ENCODE measurements around the gene SERAC1.
"Not testable (repeated sequence)": the region's sequence is repeated elsewhere in the genome, so short reads cannot be mapped to it uniquely, and the experiment has no call there.

Gene SERAC1

DNA sequence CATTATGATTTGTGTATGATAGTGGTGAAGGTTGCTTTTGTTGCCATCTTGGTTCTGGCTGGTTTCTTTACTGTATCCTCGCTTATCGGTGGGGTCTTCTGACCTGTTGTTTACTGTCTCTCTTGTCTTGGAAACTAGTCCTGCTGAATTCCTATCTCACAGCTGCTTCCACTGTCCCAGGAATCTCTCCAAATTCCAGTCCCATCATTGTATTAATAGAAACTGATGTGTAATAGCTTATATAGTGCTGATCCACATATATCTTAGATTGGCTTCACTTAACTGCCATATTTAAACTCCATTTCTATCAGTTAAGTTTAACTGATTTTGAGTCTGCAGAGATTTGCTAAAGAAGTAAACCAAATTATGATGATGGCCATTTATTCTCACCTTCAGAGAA lies 6.0 kb upstream of the SERAC1 start:
- no peak for DNase-seq

DNA sequence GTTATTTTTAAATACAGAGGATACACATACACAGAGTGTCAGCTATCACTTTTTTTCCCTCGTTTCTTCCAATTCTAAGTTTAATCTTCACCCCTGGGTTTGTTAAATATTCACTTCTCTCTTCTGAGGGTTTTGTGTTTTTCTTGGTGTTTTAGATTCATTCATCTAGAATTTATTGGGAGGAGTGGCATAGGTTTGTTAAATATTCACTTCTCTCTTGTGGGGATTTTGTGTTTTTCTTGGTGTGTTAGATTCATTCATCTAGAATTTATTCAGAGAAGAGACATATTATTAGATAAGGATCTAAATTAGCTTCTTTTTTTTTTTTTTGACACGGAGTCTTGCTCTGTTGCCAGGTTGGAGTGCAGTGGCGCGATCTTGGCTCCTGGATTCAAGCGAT lies 3.9 kb upstream of the SERAC1 start:
- DNase-seq = no peak

DNA sequence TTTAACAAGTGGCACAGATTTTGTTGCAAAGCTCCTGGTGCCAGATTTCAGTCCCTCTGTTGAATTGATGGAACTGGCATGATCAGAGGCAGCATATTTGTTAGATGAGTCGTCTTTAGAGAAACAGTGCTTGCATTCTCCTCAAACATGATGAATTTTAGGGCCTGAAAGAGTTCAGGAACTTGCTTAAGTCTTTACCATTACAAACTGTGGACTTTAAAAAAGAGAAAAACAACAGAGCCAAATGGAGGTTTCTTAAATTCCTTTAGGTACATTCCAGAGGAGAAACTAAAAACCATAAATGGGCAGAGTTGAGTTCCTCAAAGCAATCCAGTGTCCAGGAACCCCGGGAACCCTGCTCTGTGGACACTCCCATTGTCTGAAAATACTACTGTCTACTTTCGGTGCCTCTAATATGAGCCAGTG lies 2.6 kb upstream of the SERAC1 start:
- no peak for DNase-seq

DNA sequence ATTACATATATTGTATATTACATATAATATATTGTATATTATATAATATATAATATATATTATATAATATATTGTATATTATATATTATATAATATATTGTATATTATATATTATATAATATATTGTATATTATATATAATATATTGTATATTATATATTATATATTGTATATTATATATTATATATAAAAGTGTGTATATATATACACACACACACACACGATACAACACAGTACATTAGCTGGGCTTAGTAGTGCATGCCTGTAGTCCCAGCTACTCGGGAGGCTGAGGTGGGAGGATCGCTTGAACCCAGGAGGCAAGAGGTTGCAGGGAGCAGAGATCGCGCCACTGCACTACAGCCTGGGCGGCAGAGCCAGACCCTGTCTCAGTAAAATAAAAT lies 1.6 kb upstream of the SERAC1 start:
- not testable (repeated sequence) for DNase-seq

DNA sequence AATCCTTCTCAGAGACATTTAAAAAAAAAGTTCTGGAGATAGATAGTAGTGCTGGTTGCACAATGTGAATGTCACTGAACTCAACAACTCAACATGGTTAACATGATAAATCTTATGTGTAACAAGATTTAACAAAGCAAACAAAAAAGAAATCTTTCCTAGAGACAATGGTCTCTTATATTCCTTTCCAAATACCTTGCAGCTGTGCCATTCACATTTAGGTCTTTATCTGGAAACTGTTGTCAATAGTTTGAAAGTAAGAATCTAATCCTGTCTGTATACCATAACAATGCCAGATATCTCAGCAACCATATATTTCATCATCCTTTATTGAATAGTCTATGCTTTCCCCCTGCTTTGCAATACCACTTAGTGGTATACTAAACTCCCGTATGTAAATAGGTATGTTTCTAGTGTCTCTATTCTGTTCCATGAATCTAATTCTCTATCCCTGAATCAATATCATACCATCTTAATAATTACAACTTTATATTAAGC lies 2.1 kb downstream of the SERAC1 start:
- DNase-seq = no peak

DNA sequence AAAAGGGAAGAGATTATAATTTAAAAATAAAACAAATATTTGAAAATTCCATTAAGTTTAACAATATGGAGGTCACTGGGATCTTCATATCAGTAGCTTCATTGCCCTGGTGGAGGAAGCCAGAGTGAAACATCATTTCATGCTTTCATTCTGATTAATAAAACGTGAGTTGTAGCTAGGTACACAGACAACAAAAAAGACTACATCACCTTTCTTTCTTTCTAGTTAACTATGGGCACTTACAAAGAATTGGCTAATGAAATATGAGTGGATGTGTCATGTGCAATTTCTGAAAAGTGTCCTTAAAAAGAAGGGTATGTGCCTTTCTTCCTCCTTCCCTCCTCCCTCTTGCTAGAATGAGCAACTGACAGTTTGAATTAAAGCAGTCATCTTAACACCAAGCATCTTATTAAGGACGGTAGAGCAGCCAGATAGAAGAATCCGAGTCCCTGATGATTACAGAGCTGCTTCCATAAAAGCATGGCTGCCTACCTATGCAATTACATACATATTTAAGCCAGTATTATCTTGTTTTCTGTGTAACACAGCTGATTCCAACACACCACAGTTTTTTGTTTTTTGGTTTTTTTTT lies 3.4 kb downstream of the SERAC1 start:
- no peak for DNase-seq

DNA sequence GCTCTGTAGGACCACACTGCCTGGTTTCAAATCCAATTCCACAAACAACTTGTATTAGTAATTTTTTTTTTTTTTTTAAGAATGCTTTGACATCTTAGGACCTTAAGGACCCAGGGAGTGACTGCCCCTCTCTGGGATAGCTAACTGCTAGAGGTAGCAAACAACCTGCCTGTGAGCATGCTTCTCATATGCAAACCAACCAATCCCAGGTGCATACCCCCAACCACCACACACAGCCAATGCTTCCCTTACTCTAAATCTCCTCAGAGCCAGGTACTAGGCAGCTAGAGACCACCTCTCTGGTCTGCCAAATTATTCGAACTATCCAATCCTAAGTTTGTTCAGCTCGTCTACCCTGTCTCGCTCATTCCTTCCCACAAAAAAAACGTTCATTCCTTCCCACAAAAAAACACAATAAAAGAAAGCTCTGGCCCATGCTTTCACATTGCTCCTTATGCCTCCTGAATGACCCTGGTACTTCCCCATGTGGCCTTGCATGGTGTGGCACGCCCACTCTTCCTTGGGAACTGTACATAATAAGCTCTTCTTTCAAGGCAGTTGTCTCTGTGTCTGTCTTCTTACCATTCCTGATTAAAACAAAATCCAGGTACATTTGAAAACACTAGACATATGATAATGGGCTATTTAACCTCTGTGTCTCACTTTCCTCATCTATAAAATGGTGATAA lies 6.4 kb downstream of the SERAC1 start:
- DNase-seq = no peak

DNA sequence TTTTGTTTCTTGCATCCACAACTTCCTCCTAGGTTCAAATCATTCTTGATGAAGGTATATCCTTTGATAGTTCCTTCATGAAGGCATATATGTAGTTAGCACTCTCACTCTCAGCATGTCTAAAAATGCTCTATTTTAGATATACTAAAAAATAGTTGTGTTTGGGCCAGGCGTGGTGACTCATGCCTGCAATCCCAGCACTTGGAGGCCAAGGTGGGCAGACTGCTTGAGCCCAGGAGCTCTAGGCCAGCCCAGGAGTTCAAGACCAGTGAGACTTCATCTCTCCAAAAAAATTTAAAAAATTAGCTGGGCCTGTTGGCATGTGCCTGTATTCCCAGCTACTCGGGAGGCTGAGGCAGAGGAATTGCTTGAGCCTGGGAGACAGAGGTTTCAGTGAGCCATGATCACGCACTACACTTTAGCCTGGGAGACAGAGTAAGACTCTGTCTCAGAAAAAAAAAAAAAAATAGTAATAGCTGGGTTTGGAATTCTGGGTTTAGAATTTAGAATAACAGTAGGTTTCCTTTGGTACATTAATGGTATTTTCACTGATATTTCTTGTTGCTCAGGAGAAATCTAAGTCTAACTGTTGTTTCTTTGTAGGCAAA lies 7.0 kb downstream of the SERAC1 start:
- DNase-seq = no peak

DNA sequence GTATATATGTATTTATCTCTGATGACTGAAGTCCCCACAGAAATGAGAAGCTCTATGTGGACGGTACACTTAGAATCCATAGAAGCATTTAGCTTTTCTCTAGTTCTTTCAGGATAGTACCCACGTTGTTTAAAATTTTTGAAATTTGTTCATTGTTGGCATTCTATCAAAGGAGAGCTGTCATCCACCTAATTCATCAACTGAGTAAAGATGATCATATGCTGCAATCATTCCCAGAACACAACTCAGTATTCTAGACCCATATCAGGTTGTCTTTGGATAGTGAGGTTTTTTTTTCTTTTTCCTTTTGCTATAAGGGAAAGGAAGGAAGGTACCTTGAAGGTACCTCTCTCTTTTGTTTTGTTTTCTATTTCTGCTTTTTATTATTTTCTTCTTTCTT lies 9.3 kb downstream of the SERAC1 start:
- no peak for DNase-seq

DNA sequence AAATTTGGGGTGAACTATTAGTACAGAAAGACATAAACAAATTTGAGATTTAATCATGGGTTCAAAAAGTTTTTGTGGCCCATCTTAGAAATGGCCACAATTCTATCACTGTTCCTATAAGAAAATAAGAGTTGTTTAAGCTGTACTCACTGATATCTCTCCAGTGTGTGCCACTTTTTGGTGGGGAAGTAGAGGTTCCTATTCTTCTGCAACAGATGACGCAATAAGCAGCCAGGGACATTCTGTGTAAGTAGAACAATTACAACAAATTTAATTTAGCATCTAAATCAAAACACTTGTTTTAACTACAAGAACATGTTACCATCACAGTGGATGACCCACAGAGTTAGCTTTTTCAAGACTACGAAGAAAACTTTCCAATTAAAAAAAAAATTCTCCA lies 9.9 kb downstream of the SERAC1 start:
- DNase-seq = no peak

DNA sequence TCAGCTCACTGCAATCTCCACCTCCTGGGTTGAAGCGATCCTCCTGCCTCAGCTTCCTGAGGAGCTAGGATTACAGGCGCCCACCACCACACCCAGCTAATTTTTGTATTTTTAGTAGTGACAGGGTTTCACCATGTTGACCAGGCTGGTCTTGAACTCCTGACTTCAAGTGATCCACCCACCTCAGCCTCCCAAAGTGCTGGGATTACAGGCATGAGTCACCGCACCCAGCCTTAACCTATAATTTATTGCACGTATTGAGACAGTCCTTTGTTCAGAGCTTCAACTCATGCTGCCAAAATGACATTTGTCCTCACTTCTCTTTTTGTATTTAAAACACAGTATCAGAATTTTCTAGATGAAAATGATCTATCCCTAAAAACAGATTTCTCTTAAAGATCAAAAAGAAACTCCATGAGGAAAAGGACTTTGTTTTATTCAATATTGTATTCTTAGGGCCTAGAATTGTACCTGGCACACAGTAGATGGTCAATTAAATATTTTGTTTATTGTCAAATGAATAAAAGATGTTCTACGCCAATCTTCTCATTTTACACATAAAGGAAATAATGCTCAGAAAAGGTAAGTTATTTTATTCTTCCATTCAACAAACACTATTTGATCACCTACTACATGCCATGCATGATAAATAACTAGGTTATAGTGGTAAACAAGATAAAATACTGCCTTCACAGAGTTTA lies 10.8 kb downstream of the SERAC1 start:
- no peak for DNase-seq

DNA sequence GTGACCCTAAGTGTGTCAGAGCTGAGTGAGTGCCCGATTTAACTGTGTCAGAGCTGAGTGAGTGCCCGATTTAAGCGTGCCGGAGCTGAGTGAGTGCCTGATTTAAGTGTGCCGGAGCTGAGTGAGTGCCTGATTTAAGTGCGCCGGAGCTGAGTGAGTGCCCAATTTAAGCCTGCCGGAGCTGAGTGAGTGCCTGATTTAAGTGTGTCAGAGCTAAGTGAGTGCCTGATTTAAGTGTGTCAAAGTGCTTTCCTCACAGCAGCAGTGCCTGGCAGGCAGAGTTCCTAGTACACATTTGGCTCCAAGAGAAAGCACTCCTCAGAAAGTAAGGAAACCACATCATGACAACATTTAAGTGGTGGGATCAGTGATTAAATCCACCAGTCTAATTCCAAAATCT lies 13.2 kb downstream of the SERAC1 start:
- no peak for DNase-seq

DNA sequence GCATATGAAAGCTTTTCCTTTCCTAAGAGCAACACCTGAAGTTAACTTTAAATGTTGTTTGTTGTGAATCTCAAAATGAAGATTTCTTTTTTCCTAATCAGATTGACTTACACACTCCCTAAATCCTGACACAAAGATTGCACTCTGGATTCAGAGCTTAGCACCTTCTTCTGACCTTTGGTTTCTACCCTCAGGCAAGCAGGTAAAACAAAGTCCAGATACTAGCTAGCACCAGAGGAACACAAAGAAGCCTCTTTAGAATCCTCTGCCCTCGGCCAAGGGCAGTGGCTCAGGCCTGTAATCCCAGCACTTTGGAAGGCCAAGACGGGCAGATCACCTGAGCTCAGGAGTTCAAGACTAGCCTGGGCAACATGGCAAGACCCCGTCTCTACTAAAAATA lies 14.5 kb downstream of the SERAC1 start:
- DNase-seq = no peak

DNA sequence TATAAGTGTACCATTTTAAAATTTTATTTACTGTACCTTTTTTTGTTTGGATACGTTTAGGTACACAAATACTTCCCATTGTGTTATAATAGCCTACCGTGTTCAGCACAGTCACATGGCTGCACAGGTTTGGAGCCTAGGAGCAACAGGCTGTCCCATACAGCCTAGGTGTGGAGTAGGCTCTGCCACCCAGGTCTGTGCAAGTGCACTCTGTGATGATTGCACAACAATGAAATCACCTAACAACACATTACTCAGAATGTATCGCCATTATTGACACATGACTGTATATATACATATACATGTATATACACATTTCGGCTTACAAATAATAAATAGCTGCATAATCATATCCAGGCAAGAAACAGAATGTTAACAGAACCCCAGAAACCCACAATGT lies 15.4 kb downstream of the SERAC1 start:
- no peak for DNase-seq

DNA sequence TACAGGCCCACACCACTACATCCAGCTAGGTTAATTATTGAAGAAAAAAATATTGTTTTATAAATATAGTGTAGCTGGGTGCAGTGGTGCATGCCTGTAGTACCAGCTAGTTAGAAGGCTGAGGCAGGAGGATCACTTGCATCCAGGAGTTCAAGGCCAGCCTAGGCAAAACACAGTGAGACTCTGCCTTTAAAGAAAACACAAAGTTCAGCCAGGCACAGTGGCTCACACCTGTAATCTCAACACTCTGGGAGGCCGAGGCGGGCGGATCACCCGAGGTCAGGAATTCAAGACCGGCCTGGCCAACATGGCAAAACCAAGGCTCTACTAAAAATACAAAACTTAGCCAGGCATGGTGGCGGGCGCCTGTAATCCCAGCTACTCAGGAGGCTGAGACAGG lies 16.0 kb downstream of the SERAC1 start:
- not testable (repeated sequence) for DNase-seq

DNA sequence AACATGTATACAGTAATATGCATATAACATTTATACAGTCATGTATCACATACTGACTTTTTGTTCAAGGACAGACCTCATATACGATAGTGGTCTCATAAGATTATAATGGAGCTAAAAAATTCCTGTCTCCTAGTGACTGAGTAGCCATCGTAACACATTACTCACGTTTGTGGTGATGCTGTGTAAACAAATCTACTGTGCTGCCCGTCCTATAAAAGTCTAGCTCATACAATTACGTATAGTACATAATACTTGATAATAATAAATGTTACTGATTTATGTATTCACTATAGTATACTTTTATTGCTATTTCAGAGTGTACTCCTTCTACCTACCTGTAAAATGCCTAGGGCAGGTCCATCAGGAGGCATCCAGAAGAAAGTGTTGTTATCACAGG lies 17.4 kb downstream of the SERAC1 start:
- no peak for DNase-seq

DNA sequence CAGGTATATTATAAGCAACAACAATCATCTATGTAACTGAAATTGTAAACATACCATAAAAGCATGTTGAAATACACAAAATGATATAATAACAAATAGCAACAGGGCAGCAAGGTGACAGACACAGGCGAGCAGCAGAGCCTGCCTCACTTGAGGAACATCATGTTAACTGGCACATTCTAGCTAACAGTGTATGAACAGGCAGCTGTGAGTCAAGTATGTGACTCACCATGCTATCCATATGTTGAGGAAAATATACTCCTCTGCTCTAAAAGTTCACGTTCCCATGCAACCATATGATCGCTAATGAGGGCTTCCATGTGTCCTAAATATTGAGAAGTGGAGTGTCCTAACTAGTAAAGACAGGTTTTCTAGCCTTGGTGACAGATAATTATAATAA lies 18.4 kb downstream of the SERAC1 start:
- DNase-seq = peak; percentile 65

DNA sequence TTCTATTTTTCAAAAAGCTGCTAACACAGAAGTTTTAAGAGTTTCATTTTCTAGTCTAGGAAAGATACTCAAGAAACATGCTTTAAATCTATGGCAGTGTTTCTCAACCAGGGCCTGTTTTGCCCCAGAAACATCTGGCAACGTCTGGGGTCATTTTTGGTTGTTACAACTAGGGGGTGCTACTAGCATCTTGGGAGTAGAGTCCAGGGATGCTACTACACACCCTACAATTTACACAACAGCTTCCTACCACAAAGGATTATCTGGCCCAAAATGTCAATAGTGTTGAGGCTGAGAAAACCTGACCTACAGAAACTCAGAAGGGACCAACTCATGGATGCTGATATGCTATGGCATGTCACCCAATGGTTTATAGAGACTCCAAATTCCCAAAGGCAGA lies 24.4 kb downstream of the SERAC1 start:
- no peak for DNase-seq

DNA sequence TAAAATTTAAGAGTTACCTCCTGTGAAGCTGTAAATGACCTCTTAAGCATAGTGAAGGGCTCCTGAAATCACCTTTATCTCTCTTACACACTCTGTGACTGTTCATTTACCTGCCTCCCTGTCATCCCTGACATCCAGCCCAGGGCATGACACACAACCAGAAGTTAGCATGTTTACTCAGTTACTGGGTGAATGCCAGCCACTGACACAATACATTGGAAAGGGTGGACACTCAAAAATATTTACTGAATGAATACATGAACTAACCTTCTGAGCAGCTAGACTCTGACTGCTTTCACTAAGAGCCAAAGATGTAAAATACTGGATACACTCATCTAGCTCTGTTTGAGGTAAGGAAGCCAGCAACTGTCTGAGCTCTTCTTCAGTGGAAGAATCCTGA lies 25.3 kb downstream of the SERAC1 start:
- no peak for DNase-seq

DNA sequence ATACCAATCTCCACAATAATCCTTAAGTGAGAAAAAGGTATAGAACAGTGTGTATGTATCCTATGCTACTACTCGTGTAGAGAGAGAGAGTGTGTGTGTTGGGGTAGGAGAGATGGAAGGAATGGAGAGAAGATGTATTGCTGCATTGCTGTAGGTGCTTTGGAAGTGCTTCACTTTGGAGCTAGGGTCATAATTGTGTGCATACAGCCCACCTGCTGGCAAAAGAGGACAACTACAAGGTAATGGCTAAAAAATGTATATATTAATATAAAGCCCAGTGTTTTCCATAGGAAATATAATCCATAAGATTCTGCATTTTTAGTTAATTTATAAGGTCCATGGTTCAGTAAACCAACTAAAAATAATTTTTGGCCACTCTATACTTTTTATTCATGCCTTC lies 36.1 kb downstream of the SERAC1 start:
- peak; percentile 19 for DNase-seq

DNA sequence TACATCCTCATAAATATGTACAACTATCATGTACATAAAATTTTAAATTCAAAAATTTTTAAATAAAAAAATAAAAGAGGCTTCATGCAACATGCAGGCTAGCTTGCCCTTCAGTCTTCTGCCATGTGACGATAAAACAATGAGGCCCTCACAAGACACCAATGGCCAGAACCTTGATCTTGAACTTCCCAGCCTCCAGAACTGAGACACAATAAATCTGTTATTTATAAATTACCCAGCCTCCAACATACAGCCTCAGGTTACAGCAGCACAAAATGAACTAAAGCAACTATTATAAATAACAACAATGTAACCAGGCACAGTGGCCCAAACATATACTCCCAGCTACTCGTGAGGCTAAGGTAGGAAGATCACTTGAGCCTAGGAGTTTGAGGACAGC lies 42.8 kb downstream of the SERAC1 start:
- no peak for DNase-seq

DNA sequence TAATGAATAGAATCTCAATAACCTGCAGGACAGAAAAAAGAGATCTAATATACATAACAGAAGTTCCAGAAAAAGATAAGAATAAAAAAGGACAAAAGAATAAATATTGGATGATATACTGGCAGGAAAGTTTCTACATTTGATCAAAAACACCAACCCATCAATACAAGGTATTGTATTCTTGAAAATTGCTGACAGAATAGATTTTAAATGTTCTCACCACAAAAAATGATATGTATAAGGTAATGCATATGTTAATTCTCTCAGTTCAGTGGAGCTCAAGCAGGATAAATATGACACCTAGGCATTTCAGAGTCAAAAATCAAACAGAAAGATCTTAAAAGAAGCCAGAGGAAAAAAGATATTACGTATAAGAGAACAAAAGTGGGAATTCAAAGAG lies 43.8 kb downstream of the SERAC1 start:
- no peak for DNase-seq

DNA sequence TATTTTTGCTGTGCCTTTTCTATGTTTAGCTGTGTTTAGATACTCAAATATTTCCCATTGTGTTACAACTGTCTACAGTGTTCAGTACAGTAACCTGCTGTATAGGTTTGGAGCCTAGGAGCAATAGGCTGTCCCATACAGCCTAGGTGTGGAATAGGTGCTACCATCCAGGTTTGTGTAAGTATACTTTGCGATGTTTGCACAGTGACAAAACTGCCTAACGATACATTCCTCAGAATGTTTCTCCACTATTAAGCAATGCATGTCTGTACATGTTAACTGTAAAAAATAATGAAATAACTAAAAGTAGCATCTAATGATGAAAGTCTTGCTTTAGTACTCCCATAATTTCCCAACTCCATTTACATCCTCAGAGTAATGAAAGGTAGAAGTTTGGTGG lies 46.0 kb downstream of the SERAC1 start:
- no peak for DNase-seq

DNA sequence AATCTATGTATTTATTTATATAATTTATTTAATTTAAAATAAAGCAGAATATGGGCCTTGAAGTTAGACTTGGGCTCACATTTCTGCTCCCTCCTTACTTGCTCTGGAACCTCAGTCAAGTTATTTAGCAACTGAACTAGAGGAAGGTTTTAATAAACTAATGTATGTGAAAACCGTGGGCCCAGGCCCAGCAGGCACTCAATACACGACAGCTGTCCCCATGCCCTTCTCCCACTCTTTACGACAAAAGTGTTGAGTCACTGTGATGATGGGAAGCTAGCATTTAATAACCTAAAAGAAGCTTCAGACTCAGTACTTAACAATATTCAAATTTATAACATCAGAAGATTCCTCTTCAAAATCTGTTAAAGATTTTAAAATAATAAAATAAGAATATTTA lies 46.7 kb downstream of the SERAC1 start:
- peak; percentile 59 for DNase-seq

Measured in NCI-H524 treated with DMSO at 0.1 percent for 48 hours (cell line).